Measurements from ENCODE around the gene IBTK. TPM values are rescaled to one million over a fixed set of nuclear protein-coding genes. Genes with fewer than 3 reads are reported as not detected.
A peak's percentile ranks its signal among the peaks of the same experiment; 100 is the strongest.
"Not testable (repeated sequence)": the region's sequence is repeated elsewhere in the genome, so short reads cannot be mapped to it uniquely, and the experiment has no call there.

IBTK gene
- total RNA-seq, 1 donor from 2014 or later: 43.1 TPM

DNA sequence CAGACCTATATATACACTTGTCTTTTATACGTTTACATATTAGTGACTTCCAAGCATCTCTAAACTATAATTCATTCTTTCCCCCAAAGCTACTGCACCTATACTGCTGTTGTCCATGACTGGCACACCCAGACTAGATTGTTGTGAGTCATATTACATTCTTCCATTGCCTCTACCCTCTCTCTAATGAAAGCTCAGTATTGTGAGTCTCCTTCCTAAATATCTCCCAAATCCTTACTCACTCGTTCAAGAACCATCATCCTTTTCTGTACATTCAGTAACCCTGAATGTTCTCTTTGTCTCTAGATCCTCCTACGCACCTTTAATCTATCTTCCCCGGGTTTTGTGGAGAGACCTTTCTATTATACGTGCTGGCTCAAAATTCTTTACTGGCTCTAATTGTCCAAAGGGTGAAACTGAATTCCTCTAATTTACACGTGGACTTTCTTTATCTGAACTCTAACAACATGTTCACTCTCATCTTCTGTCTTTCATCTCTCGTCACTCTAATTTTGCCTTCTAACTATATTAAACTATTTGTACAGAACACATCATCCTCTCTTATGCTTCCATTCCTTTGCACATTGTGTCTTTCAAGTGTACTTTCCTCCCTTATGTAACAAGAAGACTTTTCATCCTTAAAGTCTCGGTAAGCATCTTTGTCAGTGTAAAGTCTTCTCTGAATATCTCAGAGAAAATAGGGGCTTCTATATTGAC is 109.3 kb downstream of the IBTK start:
- H3K4me3 Mint-ChIP-seq: no peak overlapping the region

DNA sequence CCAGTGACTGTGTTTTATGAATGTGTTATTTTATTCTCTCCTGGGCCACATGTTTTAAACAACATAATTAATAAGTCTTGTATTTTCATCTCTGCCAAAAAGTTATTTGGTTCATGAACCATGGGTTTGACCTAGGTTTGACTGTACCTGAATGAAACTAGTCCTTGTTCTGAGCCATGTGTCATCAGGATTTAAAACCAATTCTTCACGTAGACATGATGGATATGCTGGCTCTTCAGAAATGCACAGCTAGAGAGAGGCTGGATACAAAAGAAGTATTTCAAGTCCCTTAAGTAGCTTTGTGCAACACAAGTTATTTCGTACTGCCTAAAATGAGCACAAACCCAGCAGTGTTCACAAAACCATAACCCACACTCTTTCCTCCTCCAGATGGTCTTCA is 116.1 kb downstream of the IBTK start:
- TF ChIP-seq, protein P1, sequence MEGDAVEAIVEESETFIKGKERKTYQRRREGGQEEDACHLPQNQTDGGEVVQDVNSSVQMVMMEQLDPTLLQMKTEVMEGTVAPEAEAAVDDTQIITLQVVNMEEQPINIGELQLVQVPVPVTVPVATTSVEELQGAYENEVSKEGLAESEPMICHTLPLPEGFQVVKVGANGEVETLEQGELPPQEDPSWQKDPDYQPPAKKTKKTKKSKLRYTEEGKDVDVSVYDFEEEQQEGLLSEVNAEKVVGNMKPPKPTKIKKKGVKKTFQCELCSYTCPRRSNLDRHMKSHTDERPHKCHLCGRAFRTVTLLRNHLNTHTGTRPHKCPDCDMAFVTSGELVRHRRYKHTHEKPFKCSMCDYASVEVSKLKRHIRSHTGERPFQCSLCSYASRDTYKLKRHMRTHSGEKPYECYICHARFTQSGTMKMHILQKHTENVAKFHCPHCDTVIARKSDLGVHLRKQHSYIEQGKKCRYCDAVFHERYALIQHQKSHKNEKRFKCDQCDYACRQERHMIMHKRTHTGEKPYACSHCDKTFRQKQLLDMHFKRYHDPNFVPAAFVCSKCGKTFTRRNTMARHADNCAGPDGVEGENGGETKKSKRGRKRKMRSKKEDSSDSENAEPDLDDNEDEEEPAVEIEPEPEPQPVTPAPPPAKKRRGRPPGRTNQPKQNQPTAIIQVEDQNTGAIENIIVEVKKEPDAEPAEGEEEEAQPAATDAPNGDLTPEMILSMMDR (conservative IDR thresholded peaks at IDR 0.05): no peak
- Mint-ChIP-seq H3K9me3 (no peaks in the 10 kb centered on the region), H3K27ac (peak overlapping the region; percentile 44)

More for the DNA sequence above, 109.3 kb downstream of the IBTK start:
- Mint-ChIP-seq H3K36me3 (no peaks in the 10 kb centered on the region), H3K27me3 (no peaks in the 10 kb centered on the region), H3K27ac (no peak overlapping the region), H3K9me3 (no peaks in the 10 kb centered on the region), H3K4me1 (ENCODE audit: unreplicated experiment) (no peaks in the 10 kb centered on the region)
- TF ChIP-seq, protein P1 (conservative IDR thresholded peaks at IDR 0.05): no peak
- DNase-seq (ENCODE audit: extremely low spot score, unreplicated experiment): no peak

DNA sequence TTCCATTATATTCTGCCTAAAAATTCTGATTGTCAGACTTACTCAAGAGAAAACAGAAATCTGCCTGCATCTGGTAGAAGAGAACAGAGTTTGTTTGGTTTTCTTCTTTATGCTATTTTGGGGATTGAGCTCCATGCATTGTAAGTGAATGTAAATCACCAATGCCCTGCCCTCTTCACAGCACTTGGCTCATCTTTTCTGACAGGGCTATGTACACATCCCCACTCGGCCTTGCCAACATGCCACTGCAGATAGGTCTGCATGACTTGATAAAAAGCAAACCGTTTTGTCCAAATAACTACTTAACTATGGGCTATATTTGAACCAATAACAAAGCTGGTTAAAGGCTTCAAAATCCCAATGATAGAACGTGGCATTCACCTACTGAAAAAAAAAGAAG is 117.7 kb downstream of the IBTK start:
- H3K36me3 Mint-ChIP-seq: peaks cover 4% of the 10 kb centered on the region
- no peaks in the 10 kb centered on the region for H3K9me3 Mint-ChIP-seq
- H3K4me1 Mint-ChIP-seq (ENCODE audit: unreplicated experiment): peaks cover 4% of the 10 kb centered on the region
- DNase-seq (ENCODE audit: extremely low spot score, unreplicated experiment): no peak
- TF ChIP-seq, protein P1 (conservative IDR thresholded peaks at IDR 0.05): no peak
- no peak overlapping the region for H3K27ac Mint-ChIP-seq
- no peak overlapping the region for H3K4me3 Mint-ChIP-seq
- peaks cover 4% of the 10 kb centered on the region for H3K27me3 Mint-ChIP-seq

More for the DNA sequence above, 116.1 kb downstream of the IBTK start:
- H3K4me3 Mint-ChIP-seq: peak overlapping the region; percentile 41
- peaks cover 4% of the 10 kb centered on the region for H3K27me3 Mint-ChIP-seq
- DNase-seq (ENCODE audit: extremely low spot score, unreplicated experiment): no peak
- H3K4me1 Mint-ChIP-seq (ENCODE audit: unreplicated experiment): peaks cover 4% of the 10 kb centered on the region
- H3K36me3 Mint-ChIP-seq: peaks cover 4% of the 10 kb centered on the region

DNA sequence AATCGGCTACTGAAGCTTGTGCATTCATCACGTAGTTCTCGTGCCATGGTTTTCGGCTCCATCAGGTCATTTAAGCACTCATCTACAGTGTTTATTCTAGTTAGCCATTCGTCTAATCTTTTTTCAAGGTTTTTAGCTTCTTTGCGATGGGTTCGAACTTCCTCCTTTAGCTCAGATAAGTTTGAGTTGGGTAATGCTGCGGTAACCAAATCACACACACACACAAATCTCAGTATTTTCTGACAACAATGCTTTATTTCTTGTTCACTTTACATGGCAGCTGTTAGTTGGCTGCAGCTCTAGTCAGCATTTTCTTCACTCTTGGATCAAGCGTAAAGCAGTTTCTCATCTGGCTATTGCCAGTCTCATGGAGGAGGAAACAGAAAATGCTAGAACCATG is 118.6 kb downstream of the IBTK start:
- not testable (repeated sequence) for H3K4me1 Mint-ChIP-seq (ENCODE audit: unreplicated experiment); DNase-seq (ENCODE audit: extremely low spot score, unreplicated experiment); H3K27ac Mint-ChIP-seq; H3K9me3 Mint-ChIP-seq; H3K36me3 Mint-ChIP-seq; H3K27me3 Mint-ChIP-seq; H3K4me3 Mint-ChIP-seq

DNA sequence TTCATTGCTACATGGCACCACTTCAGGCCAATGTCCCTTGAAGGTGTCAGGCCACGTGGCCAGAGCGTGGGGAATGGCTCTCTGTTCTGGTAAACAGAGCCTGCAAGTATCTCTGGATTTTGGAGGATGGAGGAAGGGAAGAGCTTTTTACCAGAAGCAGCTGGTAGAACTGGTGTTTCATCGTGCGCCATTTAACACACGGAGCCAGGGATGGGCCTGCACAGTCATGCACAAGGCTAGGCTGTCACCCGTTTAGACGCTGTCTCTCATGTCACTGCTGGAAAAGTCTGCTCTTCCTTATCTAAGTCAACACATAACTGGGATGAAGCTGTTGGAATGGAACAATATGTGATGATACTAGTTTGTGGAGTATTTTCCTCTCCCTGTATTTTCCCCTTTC is 123.9 kb downstream of the IBTK start:
- Mint-ChIP-seq H3K9me3 (no peaks in the 10 kb centered on the region), H3K36me3 (peaks cover 4% of the 10 kb centered on the region), H3K4me1 (ENCODE audit: unreplicated experiment) (peaks cover 5% of the 10 kb centered on the region), H3K27ac (no peak overlapping the region), H3K4me3 (no peak overlapping the region), H3K27me3 (peaks cover 4% of the 10 kb centered on the region)
- TF ChIP-seq, protein P1 (conservative IDR thresholded peaks at IDR 0.05): no peak
- no peak for DNase-seq (ENCODE audit: extremely low spot score, unreplicated experiment)

Other genes starting within 250 kb of the IBTK start
- gene TPBG, start 116.1 kb upstream of the IBTK start, total RNA-seq (ENCODE audit: low replicate concordance): 16.9 and 168 TPM in 2 replicates